ENCODE measurements around the gene FKBP1A. TPM values are rescaled to one million over a fixed set of nuclear protein-coding genes. Genes with fewer than 3 reads are reported as not detected.

Gene FKBP1A
- total RNA-seq, 1 experiment from 2014 or later, result 196 TPM

- H3K14ac ChIP-seq (ENCODE audit: insufficient read depth, low read length), result no peak overlapping the region
- no peak overlapping the region for H2AFZ ChIP-seq (ENCODE audit: low read length)
- Mint-ChIP-seq H3K4me3 (no peak overlapping the region), H3K27ac (peak overlapping the region in 1 of 3 experiments; percentile 28; a peak in 1 of 7 replicates), H3K27me3 (ENCODE audit: low read depth) (peaks cover 1% of the 10 kb centered on the region; the same call in 1 of the 2 replicates), H3K36me3 (ENCODE audit: insufficient read depth in 1 of 3, low read depth in 3 of 3) (peaks cover 2 to 8% (median 4%) of the 10 kb centered on the region in 3 experiments; a peak in 3 of 7 replicates), H3K9me3 (peaks cover 18 to 27% of the 10 kb centered on the region in 2 experiments), H3K4me1 (peaks cover 35 to 41% of the 10 kb centered on the region in 2 experiments)
- H3K23me2 ChIP-seq (ENCODE audit: insufficient read length, low read depth, low read length, poor library complexity, severe bottlenecking), result no peaks in the 10 kb centered on the region
- H3K18ac ChIP-seq (ENCODE audit: insufficient read length, low read depth, low read length), result peak overlapping the region; percentile 24
- H3T11ph ChIP-seq (ENCODE audit: low read length), result no peak overlapping the region
- peak; percentile 68 for TF ChIP-seq CTCF (conservative IDR thresholded peaks at IDR 0.05)
- H2BK12ac ChIP-seq (ENCODE audit: insufficient read length, low read depth, low read length), result no peak overlapping the region
- no peak overlapping the region for H2BK5ac ChIP-seq (ENCODE audit: insufficient read length, low read length)
- no peak overlapping the region for H3K27ac ChIP-seq (ENCODE audit: insufficient read length, low read depth, low read length)
- no peaks in the 10 kb centered on the region for H3K9me3 ChIP-seq (ENCODE audit: control insufficient read depth, low read depth, low read length)
- H3K4me1 ChIP-seq (ENCODE audit: insufficient read depth, low read length), result peaks cover 7% of the 10 kb centered on the region
- DNase-seq, result peak; percentile 94
- H3K23ac ChIP-seq (ENCODE audit: insufficient read length, low read depth, low read length), result no peak overlapping the region
- H4K91ac ChIP-seq (ENCODE audit: insufficient read length, low read depth, low read length), result no peak overlapping the region
- no peak overlapping the region for H3K56ac ChIP-seq (ENCODE audit: insufficient read length, low read depth, low read length)
- WGBS (ENCODE audit: extremely low coverage, insufficient read length, low lambda C conversion rate), result no CpG with 5 or more reads among the region's 7 CpGs
- no peak overlapping the region for H3K9ac ChIP-seq (ENCODE audit: extremely low read depth, insufficient read length, low read length)
- no peak overlapping the region for H3K4ac ChIP-seq (ENCODE audit: low read depth, low read length)
- no peak overlapping the region for H2BK120ac ChIP-seq (ENCODE audit: low read depth, low read length, poor library complexity, severe bottlenecking)
- H3K79me2 ChIP-seq (ENCODE audit: insufficient read depth, low read length), result no peaks in the 10 kb centered on the region
- H2BK20ac ChIP-seq (ENCODE audit: low read depth, low read length, poor library complexity, severe bottlenecking), result no peak overlapping the region
- H2AK5ac ChIP-seq (ENCODE audit: insufficient read length, low read length), result no peak overlapping the region
- H2BK15ac ChIP-seq (ENCODE audit: low read depth, low read length), result no peak overlapping the region
- H4K5ac ChIP-seq (ENCODE audit: insufficient read length, low read depth, low read length), result no peak overlapping the region
- no peak overlapping the region for H4K8ac ChIP-seq (replicated peaks; ENCODE audit: insufficient read length, low read depth, low read length)
- H3K4me2 ChIP-seq (ENCODE audit: insufficient read depth, insufficient read length, low read length), result no peak overlapping the region
- no peaks in the 10 kb centered on the region for H4K20me1 ChIP-seq (ENCODE audit: control insufficient read depth, insufficient read depth, insufficient read length)
- no peaks in the 10 kb centered on the region for H3K27me3 ChIP-seq (ENCODE audit: insufficient read depth, low read length)
- H3K79me1 ChIP-seq (ENCODE audit: insufficient read depth, low read depth, low read length, poor library complexity, severe bottlenecking), result no peaks in the 10 kb centered on the region
Measured at GRCh38 chr20:1423625-1424106, 30.8 kb upstream of the FKBP1A start.

All from H9 (cell line).